ENCODE measurements around the gene PTGES3.

PTGES3 gene

GRCh38 chr12:56626701-56627100, 61.4 kb downstream of the PTGES3 start:
- DNase-seq: no peak

GRCh38 chr12:56622535-56622934, 65.5 kb downstream of the PTGES3 start:
- DNase-seq: no peak

GRCh38 chr12:56616925-56617324, 71.2 kb downstream of the PTGES3 start:
- no peak for DNase-seq

GRCh38 chr12:56616244-56616643, 71.8 kb downstream of the PTGES3 start:
- DNase-seq: no peak

- no peak for DNase-seq
Measured at GRCh38 chr12:56614627-56615026, 73.5 kb downstream of the PTGES3 start.
